Measurements from ENCODE around the gene PKD2. TPM values are rescaled to one million over a fixed set of nuclear protein-coding genes. Genes with fewer than 3 reads are reported as not detected.
"Not testable (repeated sequence)": the region's sequence is repeated elsewhere in the genome, so short reads cannot be mapped to it uniquely, and the experiment has no call there.

PKD2 gene
- total and polyA plus RNA-seq, 12 donors, result 6.5 to 21.5 (median 14.4) TPM

DNA sequence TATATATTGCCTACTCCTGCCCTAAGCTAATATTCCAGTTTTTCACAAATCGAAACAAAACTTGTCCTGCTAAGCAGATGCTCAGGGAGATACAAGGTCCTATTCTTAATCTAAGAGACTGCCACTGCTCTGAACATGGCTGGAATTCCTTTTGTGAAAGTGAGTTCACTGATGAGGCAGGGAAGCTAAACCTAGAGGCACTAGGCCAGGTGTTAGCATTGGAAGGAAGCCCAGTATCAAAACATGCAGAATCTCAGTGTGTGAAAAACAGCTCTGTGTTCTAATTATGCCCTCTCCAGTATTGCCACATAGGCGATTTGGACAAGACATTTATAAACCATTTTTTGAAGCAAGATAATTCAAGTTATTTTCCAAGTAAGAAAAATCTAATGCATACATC, 103.4 kb downstream of the PKD2 start:
- ATAC-seq, result no peak
- Histone ChIP-seq H3K9me3 (no peaks in the 10 kb centered on the region), H3K4me1 (peaks cover 0 to 17% (median 8%) of the 10 kb centered on the region in 9 donors), H3K36me3 (peaks cover 0 to 6% (median 0%) of the 10 kb centered on the region in 9 donors), H3K27me3 (no peaks in the 10 kb centered on the region), H3K27ac (no peak overlapping the region), H3K4me3 (no peak overlapping the region)
- TF ChIP-seq, protein P1, sequence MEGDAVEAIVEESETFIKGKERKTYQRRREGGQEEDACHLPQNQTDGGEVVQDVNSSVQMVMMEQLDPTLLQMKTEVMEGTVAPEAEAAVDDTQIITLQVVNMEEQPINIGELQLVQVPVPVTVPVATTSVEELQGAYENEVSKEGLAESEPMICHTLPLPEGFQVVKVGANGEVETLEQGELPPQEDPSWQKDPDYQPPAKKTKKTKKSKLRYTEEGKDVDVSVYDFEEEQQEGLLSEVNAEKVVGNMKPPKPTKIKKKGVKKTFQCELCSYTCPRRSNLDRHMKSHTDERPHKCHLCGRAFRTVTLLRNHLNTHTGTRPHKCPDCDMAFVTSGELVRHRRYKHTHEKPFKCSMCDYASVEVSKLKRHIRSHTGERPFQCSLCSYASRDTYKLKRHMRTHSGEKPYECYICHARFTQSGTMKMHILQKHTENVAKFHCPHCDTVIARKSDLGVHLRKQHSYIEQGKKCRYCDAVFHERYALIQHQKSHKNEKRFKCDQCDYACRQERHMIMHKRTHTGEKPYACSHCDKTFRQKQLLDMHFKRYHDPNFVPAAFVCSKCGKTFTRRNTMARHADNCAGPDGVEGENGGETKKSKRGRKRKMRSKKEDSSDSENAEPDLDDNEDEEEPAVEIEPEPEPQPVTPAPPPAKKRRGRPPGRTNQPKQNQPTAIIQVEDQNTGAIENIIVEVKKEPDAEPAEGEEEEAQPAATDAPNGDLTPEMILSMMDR (IDR thresholded peaks at IDR 0.05), result no peak
- 84 to 95% methylated on average over 2 of the region's 2 CpGs for WGBS, 2 donors
- no peak for DNase-seq
- intact Hi-C loops (cut with DNase I), result loop anchor here in 1 of 10 donors (5.0 kb wide), 1 partner anchor 41 kb away; no protein-coding TSS in a partner anchor

DNA sequence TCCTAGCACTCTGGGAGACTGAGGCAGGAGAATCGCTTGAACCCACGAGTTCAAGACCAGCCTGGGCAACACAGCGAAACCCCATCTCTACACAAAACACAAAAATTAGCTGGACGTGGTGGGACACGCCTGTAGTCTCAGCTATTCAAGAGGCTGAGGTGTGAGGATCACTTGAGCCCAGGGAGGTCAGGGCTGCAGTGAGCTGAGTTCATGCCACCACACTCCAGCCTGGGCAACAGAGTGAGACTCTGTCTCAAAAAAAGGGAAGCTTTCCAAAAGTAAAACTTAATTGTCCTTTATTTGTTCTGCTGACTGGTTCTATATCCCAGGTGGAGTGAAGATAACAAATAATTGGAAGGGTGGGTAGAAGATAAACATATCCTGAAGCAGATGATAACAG, 105.4 kb downstream of the PKD2 start:
- no peaks in the 10 kb centered on the region for H3K9me3 ChIP-seq
- peaks cover 0 to 7% (median 2%) of the 10 kb centered on the region in 9 donors for H3K4me1 ChIP-seq
- H3K4me3 ChIP-seq, result no peak overlapping the region
- peaks cover 0 to 6% (median 0%) of the 10 kb centered on the region in 9 donors for H3K36me3 ChIP-seq
- H3K27me3 ChIP-seq, result no peaks in the 10 kb centered on the region
- ATAC-seq, result no peak
- TF ChIP-seq, protein P1 (IDR thresholded peaks at IDR 0.05), result no peak
- intact Hi-C loops (cut with DNase I), result loop anchor here in 1 of 10 donors (5.0 kb wide), 1 partner anchor 39 kb away; no protein-coding TSS in a partner anchor
- no peak for DNase-seq
- H3K27ac ChIP-seq, result no peak overlapping the region
- 96 to 97% methylated on average over 5 of the region's 5 CpGs for WGBS, 2 donors

DNA sequence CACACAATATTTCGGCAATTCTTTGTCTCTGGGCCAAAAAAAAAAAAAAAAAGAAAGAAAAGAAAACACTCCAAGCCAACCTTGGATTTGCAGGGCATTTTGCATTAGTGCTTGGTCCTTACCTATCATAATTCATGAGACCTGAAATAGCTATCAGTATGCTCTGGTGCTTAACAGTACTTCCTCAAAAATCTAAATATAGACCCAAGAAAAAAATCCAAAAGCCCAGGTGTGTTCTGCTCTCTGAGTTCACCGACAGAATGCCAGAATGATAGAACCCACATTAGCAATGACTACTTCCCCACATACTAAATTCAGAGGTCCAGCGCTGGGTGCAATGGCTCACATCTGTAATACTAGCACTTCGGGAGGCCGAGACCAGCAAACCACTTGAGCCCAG, 108.2 kb downstream of the PKD2 start:
- DNase-seq, result no peak
- Histone ChIP-seq H3K36me3 (peaks cover 0 to 9% (median 0%) of the 10 kb centered on the region in 9 donors), H3K27me3 (no peaks in the 10 kb centered on the region), H3K9me3 (peaks cover 0 to 20% (median 10%) of the 10 kb centered on the region in 11 donors), H3K4me1 (peaks cover 0 to 3% (median 0%) of the 10 kb centered on the region in 9 donors), H3K27ac (no peak overlapping the region), H3K4me3 (no peak overlapping the region)
- no peak for ATAC-seq
- WGBS, 2 donors, result 87 to 88% methylated on average over 5 of the region's 5 CpGs
- intact Hi-C loops (cut with DNase I), result no loop called here
- TF ChIP-seq, protein P1 (IDR thresholded peaks at IDR 0.05), result no peak

DNA sequence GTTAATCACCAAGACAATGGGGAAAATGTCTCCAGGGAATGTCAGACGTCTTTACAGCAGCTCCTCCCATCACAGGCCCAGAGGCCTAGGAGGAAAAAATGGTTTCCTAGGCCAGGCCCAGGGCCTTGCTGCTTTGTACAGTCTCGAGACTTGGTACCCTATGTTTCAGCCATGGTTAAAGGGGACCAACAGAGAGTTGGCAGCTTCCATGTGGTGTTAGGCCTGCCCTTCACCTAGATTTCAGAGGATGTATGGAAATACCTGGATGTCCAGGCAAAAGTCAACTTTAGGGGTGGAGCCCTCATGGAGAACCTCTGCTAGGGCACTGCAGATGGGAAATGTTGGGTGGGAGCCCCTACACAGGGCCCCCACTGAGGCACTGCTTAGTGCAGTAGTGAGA, 112.5 kb downstream of the PKD2 start:
- no peaks in the 10 kb centered on the region for H3K4me1 ChIP-seq
- no peak overlapping the region for H3K27ac ChIP-seq
- intact Hi-C loops (cut with DNase I), result no loop called here
- H3K27me3 ChIP-seq, result no peaks in the 10 kb centered on the region
- H3K4me3 ChIP-seq, result no peak overlapping the region
- no peak for DNase-seq
- TF ChIP-seq, protein P1 (IDR thresholded peaks at IDR 0.05), result no peak
- no peak for ATAC-seq
- WGBS, 2 donors, result 71 to 83% methylated on average over 2 of the region's 2 CpGs
- H3K9me3 ChIP-seq, result peaks cover 0 to 22% (median 10%) of the 10 kb centered on the region in 11 donors
- H3K36me3 ChIP-seq, result peaks cover 0 to 19% (median 0%) of the 10 kb centered on the region in 9 donors

DNA sequence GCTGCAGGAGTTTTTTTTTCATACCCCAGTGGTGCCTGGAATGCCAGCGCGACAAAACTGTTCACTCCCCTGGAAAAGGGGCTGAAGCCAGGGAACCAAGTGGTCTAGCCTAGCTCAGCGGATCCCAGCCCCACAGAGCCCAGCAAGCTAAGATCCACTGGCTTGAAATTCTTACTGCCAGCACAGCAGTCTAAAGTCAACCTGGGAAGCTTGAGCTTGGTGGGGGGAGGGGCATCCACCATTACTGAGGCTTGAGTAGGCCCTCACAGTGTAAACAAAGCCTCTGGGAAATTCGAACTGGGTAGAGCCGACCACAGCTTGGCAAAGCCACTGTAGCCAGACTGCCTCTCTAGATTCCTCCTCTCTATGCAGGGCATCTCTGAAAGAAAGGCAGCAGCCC, 114.8 kb downstream of the PKD2 start:
- H3K4me1 ChIP-seq; H3K27ac ChIP-seq; H3K4me3 ChIP-seq; H3K27me3 ChIP-seq; intact Hi-C loops (cut with DNase I); ATAC-seq; DNase-seq: not testable (repeated sequence)
- WGBS, 2 donors, result 82% methylated on average over 5 of the region's 5 CpGs
- H3K36me3 ChIP-seq, result peaks cover 0 to 19% (median 0%) of the 10 kb centered on the region in 9 donors
- peaks cover 0 to 30% (median 10%) of the 10 kb centered on the region in 11 donors for H3K9me3 ChIP-seq
